CD4-positive, alpha-beta memory T cell (primary cell): ENCODE measurements around the gene CCDC34. TPM values are rescaled to one million over a fixed set of nuclear protein-coding genes. Genes with fewer than 3 reads are reported as not detected.

ENCODE experiments used
- CTCF ChIA-PET: fragments of 350-600 bp; sonication (Branson Sonifier 250); formaldehyde crosslinking; loops from one replicate; lab custom pipeline; 2021; ENCODE audit warnings: inconsistent platforms; ENCODE audit not compliant: partially characterized antibody; lab: Charles Lee
- POLR2A ChIA-PET: fragments of 350-600 bp; sonication (Branson Sonifier 250); formaldehyde crosslinking; loops from one replicate; lab custom pipeline; 2021; ENCODE audit not compliant: partially characterized antibody; lab: Charles Lee
- DNase-seq, 5 donors: peaks; one replicate each; pipeline versions ENCODE4 v3.0.0 to v3.0.0-alpha.2; 2020 to 2022; ENCODE audit warnings: mixed read lengths in 1 of 5
- H3K27ac ChIP-seq: one replicate; pipeline ENCODE4 v1.7.0; 2013; ENCODE audit warnings: low read depth, low read length
- H3K27me3 ChIP-seq: 2 replicates; pipeline ENCODE4 v1.7.0; 2013; ENCODE audit warnings: mild to moderate bottlenecking, low read length, moderate library complexity; ENCODE audit not compliant: insufficient read depth
- H3K36me3 ChIP-seq: 2 replicates; pipeline ENCODE4 v1.7.0; 2013; ENCODE audit warnings: mild to moderate bottlenecking, low read length, moderate library complexity; ENCODE audit not compliant: insufficient read depth
- H3K4me1 ChIP-seq: 2 replicates; pipeline ENCODE4 v1.7.0; 2013; ENCODE audit warnings: mild to moderate bottlenecking, low read length, moderate library complexity; ENCODE audit not compliant: insufficient read depth
- H3K4me3 ChIP-seq, 2 donors: one replicate each; pipeline ENCODE4 v1.7.0; 2013; ENCODE audit warnings: low read length in 2 of 2, mild to moderate bottlenecking in 1 of 2
- H3K9me3 ChIP-seq, 2 donors: one replicate each; pipeline ENCODE4 v1.7.0; 2013; ENCODE audit warnings: low read length in 2 of 2, control low read depth in 1 of 2; ENCODE audit not compliant: control insufficient read depth in 1 of 2
- H3K27ac Mint-ChIP-seq, 7 donors: one replicate each; pipeline ENCODE4 v1.8.0; 2020 to 2021; ENCODE audit warnings: mixed read lengths in 7 of 7, mild to moderate bottlenecking in 6 of 7, inconsistent platforms in 3 of 7, moderate library complexity in 3 of 7
- H3K27me3 Mint-ChIP-seq, 2 donors: one replicate each; pipeline ENCODE4 v1.8.0; 2020 to 2021; ENCODE audit warnings: mixed read lengths in 2 of 2
- H3K36me3 Mint-ChIP-seq, 2 donors: one replicate each; pipeline ENCODE4 v1.8.0; 2020 to 2021; ENCODE audit warnings: mixed read lengths in 2 of 2, inconsistent platforms in 1 of 2, mild to moderate bottlenecking in 1 of 2
- H3K4me1 Mint-ChIP-seq, 4 donors: one replicate each; pipeline ENCODE4 v1.8.0; 2020 to 2021; ENCODE audit warnings: mixed read lengths in 4 of 4, mild to moderate bottlenecking in 1 of 4
- H3K4me3 Mint-ChIP-seq, 8 donors: one replicate each; pipeline ENCODE4 v1.8.0; 2020 to 2021; ENCODE audit warnings: mixed read lengths in 8 of 8, mild to moderate bottlenecking in 7 of 8, moderate library complexity in 6 of 8, inconsistent platforms in 3 of 8
- H3K9me3 Mint-ChIP-seq, 8 donors: one replicate each; pipeline ENCODE4 v1.8.0; 2020 to 2021; ENCODE audit warnings: mixed read lengths in 8 of 8, mild to moderate bottlenecking in 5 of 8, inconsistent platforms in 3 of 8, moderate library complexity in 1 of 8
- intact Hi-C: fragments of 100-400 bp; cut with micrococcal nuclease; formaldehyde crosslinking; loops from one replicate; pipeline ENCODE4 v1.15.1; 2023
- polyA plus RNA-seq, 2 donors: library from polyadenylated mRNA; unstranded; fragments of 300-500 nt; fragmentation: Illumina TruSeq; gene quantifications; one replicate each; pipeline ENCODE4 v1.2.3, GENCODE V29; 2021
- total RNA-seq, 2 experiments: library from RNA; stranded (reverse); gene quantifications; one replicate each; pipeline ENCODE4 v1.2.3, GENCODE V29; 2021

The CCDC34 gene, protein sequence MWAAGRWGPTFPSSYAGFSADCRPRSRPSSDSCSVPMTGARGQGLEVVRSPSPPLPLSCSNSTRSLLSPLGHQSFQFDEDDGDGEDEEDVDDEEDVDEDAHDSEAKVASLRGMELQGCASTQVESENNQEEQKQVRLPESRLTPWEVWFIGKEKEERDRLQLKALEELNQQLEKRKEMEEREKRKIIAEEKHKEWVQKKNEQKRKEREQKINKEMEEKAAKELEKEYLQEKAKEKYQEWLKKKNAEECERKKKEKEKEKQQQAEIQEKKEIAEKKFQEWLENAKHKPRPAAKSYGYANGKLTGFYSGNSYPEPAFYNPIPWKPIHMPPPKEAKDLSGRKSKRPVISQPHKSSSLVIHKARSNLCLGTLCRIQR
- 1 to 10 TPM; 3.3 to 3.7 TPM for total RNA-seq
- polyA plus RNA-seq: 1 to 10 TPM in 1 of 2 donors, under 1 TPM in 1; 0.94 to 2.1 TPM

DNA sequence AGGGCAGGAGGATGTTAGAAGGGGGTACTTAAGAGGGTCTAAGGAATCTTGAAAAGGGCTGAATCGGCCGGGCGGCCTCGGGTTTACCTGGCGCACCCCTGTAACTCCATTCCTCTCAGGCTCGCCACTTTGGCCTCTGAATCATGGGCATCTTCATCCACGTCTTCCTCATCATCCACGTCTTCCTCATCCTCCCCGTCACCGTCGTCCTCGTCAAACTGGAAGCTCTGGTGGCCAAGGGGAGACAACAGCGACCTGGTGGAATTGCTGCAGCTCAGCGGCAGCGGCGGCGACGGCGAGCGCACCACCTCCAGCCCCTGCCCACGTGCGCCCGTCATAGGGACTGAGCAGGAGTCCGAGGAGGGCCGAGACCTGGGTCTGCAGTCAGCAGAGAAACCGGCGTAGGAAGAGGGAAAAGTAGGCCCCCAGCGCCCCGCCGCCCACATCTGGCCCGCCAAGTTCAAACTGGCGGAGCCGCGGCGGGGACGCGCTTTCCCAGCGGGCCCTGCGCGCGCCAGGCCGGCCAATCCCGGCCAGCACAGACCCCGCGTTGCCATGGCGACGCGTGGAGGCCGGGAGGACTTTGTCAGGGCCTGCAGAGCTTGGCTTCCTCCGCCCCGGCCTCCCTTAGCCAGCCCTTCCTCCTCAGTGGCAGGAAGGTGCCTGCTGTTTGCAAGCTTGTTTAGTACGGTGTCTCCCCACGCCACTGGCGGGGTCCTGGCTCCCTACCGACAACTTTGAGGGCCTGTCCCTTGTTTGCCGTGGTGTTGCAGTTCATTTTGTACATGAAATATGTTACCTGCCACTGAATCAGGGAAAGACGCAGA is at the start of gene CCDC34:
TSS of gene CCDC34 (minus strand) at position 467 of the 827 bp plus-strand sequence. CDS start at position 446, 21 bp downstream.
- ChIA-PET CTCF (interaction anchor here (0.9 to 1.5 kb wide), 2 partner anchors 11 to 123 kb away, joined by 3 to 4 read pairs; no protein-coding TSS in a partner anchor), POLR2A (interaction anchor here (0.9 to 1.8 kb wide), 3 partner anchors 11 to 144 kb away, joined by 3 to 5 read pairs (median 4); partner anchors contain the start of gene LIN7C)
- DNase-seq: peak; percentile 86 to 91 (median 89)
- no peaks in the 10 kb centered on the region for H3K9me3 Mint-ChIP-seq
- Histone ChIP-seq H3K4me1 (peaks cover 14% of the 10 kb centered on the region), H3K4me3 (peak within 1 kb of the TSS; percentile 54 to 84), H3K27me3 (no peaks in the 10 kb centered on the region), H3K36me3 (no peaks in the 10 kb centered on the region), H3K27ac (peak within 1 kb of the TSS; percentile 53), H3K9me3 (no peaks in the 10 kb centered on the region)
- H3K27ac Mint-ChIP-seq: peak within 1 kb of the TSS; percentile 72 to 94 (median 89)
- intact Hi-C loops: loop anchor here (1.0 to 2.0 kb wide), 3 partner anchors 108 to 746 kb away; partner anchors contain the start of genes KIF18A, LIN7C and METTL15
- peaks cover 22 to 28% (median 26%) of the 10 kb centered on the region in 4 donors for H3K4me1 Mint-ChIP-seq
- H3K27me3 Mint-ChIP-seq: no peaks in the 10 kb centered on the region
- peaks cover 0 to 2% of the 10 kb centered on the region in 2 donors for H3K36me3 Mint-ChIP-seq
- H3K4me3 Mint-ChIP-seq: peak within 1 kb of the TSS; percentile 91 to 95 (median 93)

DNA sequence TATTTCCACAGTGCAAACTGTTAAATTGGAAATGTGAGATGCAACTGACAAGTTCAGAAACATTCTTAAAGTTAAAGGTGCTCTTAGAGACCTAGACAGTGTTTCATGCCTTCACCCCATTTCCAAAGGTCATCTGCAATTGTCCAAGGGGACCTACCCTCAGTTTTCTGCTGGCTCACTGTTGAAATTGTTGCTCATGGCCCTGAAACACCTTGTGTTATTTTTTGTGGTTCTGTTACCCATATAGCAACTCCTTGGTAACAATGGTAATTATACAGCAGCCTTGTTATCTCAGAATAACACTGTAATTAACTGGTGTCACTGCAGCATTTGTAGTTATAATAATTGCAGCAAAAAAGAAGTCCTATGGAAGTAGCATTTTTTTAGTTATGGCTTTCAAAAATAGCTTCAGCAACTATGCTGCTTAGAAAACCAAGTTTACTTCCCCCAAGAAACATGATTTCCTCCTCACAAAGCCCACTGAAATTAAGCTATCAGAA is 49.2 kb upstream of the CCDC34 start:
- DNase-seq: no peak
- no peaks in the 10 kb centered on the region for H3K4me1 ChIP-seq
- ChIA-PET POLR2A (no interaction called here), CTCF (no interaction called here)
- Mint-ChIP-seq H3K36me3 (no peaks in the 10 kb centered on the region), H3K9me3 (peaks cover 0 to under 1% (median 0%) of the 10 kb centered on the region in 8 donors), H3K4me3 (no peak overlapping the region), H3K27ac (no peak overlapping the region), H3K4me1 (no peaks in the 10 kb centered on the region), H3K27me3 (peaks cover 4 to 7% of the 10 kb centered on the region in 2 donors)
- no peaks in the 10 kb centered on the region for H3K27me3 ChIP-seq
- intact Hi-C loops: no loop called here
- no peaks in the 10 kb centered on the region for H3K9me3 ChIP-seq
- H3K4me3 ChIP-seq: no peak overlapping the region
- H3K27ac ChIP-seq: no peak overlapping the region
- no peaks in the 10 kb centered on the region for H3K36me3 ChIP-seq

DNA sequence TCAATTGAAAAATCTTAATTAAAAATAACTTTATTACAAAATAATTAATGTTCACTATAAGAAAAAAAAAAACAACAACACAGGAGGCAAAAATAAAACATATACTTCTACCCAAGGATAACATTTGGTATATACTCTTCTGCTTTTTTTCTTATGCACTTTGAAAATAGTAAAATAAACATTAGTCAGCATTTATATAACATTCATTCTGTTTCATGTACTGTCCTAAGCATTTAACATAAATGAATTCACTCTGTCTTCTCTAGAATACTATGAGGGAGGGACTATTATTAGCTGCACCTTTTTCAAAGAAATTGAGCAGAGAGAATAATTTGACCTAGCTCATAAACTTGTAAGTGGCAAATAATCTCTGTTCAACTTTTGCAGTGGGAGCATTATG is 48.3 kb upstream of the CCDC34 start:
- Histone ChIP-seq H3K27me3 (no peaks in the 10 kb centered on the region), H3K9me3 (no peaks in the 10 kb centered on the region), H3K4me3 (no peak overlapping the region), H3K36me3 (no peaks in the 10 kb centered on the region), H3K27ac (no peak overlapping the region), H3K4me1 (no peaks in the 10 kb centered on the region)
- Mint-ChIP-seq H3K27ac (no peak overlapping the region), H3K9me3 (no peaks in the 10 kb centered on the region), H3K4me3 (no peak overlapping the region), H3K4me1 (no peaks in the 10 kb centered on the region), H3K27me3 (peaks cover 4 to 7% of the 10 kb centered on the region in 2 donors), H3K36me3 (no peaks in the 10 kb centered on the region)
- intact Hi-C loops: no loop called here
- no peak for DNase-seq
- CTCF ChIA-PET: no interaction called here
- POLR2A ChIA-PET: no interaction called here

DNA sequence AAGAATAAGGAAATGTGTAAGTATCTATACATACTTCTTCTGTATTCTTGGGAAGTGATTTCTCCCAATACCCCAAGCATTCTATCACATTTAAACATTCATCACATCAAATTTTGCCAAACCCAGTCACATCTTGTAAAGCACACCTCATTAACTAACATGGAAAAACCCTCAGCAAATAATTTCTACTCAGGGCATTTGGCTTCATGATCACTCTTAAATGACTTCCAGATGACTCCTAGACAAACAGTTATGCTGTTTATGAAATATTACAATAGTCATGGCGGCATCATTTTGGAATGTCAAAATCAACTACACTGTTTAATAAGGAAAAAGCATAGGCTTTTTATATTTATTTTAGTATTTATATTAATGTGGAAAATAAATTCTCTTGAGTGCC is 47.3 kb upstream of the CCDC34 start:
- H3K27ac Mint-ChIP-seq: no peak overlapping the region
- no peaks in the 10 kb centered on the region for H3K36me3 Mint-ChIP-seq
- Histone ChIP-seq H3K4me3 (no peak overlapping the region), H3K4me1 (no peaks in the 10 kb centered on the region), H3K27ac (no peak overlapping the region), H3K27me3 (no peaks in the 10 kb centered on the region), H3K9me3 (no peaks in the 10 kb centered on the region), H3K36me3 (no peaks in the 10 kb centered on the region)
- no peak for DNase-seq
- no peaks in the 10 kb centered on the region for H3K9me3 Mint-ChIP-seq
- POLR2A ChIA-PET: no interaction called here
- H3K27me3 Mint-ChIP-seq: peaks cover 4 to 6% of the 10 kb centered on the region in 2 donors
- CTCF ChIA-PET: no interaction called here
- intact Hi-C loops: no loop called here
- no peak overlapping the region for H3K4me3 Mint-ChIP-seq
- H3K4me1 Mint-ChIP-seq: no peaks in the 10 kb centered on the region

DNA sequence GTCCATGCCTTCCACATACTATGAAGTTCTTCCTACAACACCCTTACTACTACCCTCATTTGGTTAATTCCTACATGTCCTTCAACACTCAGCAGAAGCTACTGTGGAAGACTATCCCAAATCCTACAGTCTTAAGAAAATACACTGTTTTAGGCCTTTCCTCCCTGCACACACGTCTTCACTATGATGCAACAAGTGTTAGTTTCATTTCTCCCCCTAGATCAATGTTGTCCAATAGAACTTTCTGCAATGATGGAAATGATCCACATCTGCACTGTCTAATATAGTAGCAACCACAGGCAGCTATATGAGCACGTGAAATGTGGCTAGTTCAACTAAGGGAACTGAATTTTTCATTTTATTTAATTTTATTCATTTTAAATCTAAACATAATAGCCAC is 46.7 kb upstream of the CCDC34 start:
- intact Hi-C loops: no loop called here
- no peaks in the 10 kb centered on the region for H3K36me3 Mint-ChIP-seq

DNA sequence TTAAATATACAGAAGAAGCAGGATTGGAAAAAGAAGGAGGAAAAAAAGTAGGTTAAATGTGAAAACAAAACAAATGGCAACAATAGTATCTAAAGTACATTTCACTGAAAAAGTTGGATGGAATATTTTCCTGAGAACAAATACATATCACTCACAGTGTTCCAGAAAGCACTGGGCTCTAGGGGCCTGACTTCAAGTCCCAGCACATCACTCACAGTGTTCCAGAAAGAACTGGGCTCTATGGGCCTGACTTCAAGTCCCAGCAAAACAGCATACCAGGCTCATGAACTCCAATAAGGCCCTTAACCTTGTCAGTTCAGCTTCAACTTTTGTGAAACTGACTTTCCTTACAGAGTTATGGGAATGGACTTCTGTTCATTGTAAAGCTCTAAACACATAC is 46.0 kb upstream of the CCDC34 start:
- peaks cover 4% of the 10 kb centered on the region in 2 donors for H3K27me3 Mint-ChIP-seq
- no peaks in the 10 kb centered on the region for H3K9me3 ChIP-seq
- H3K27me3 ChIP-seq: no peaks in the 10 kb centered on the region
- CTCF ChIA-PET: no interaction called here
- H3K9me3 Mint-ChIP-seq: no peaks in the 10 kb centered on the region
- DNase-seq: no peak
- H3K4me1 Mint-ChIP-seq: no peaks in the 10 kb centered on the region
- H3K27ac ChIP-seq: no peak overlapping the region
- H3K36me3 ChIP-seq: no peaks in the 10 kb centered on the region
- POLR2A ChIA-PET: no interaction called here
- no peak overlapping the region for H3K4me3 Mint-ChIP-seq
- no peak overlapping the region for H3K4me3 ChIP-seq
- H3K4me1 ChIP-seq: no peaks in the 10 kb centered on the region
- intact Hi-C loops: no loop called here
- no peak overlapping the region for H3K27ac Mint-ChIP-seq
- no peaks in the 10 kb centered on the region for H3K36me3 Mint-ChIP-seq

More for the DNA sequence above, 46.7 kb upstream of the CCDC34 start:
- no peaks in the 10 kb centered on the region for H3K27me3 ChIP-seq
- no peak for DNase-seq
- no peak overlapping the region for H3K27ac Mint-ChIP-seq
- ChIA-PET POLR2A (no interaction called here), CTCF (no interaction called here)
- peaks cover 4% of the 10 kb centered on the region in 2 donors for H3K27me3 Mint-ChIP-seq
- H3K4me3 ChIP-seq: no peak overlapping the region
- H3K9me3 Mint-ChIP-seq: no peaks in the 10 kb centered on the region
- H3K4me1 ChIP-seq: no peaks in the 10 kb centered on the region
- no peaks in the 10 kb centered on the region for H3K36me3 ChIP-seq
- H3K27ac ChIP-seq: no peak overlapping the region
- H3K9me3 ChIP-seq: no peaks in the 10 kb centered on the region
- no peaks in the 10 kb centered on the region for H3K4me1 Mint-ChIP-seq
- H3K4me3 Mint-ChIP-seq: no peak overlapping the region

DNA sequence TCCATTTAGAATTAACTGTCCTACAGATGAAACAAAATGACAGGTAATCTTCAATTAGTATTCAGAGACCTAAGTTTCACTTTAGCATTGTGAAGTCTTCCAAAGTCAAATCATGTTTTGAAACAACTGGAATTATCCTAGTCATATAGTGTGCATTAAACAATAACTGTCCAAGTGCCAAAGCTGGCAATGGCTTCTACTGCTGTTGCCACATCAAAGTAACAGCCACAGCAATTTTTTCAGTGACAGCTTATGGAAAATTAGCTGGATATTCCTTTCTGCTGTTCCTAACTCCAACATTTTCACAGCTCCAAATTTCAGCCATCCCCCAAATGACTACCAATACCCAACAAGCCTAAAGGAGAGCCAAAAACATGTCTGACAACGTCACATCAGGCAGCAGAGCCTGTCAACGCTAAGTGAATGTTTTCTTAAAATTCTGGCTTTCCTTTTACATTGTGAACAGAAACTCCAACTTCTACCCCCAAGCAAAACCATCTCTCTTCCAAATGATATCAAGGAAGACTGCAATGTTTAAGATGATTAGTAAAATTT is 45.3 kb upstream of the CCDC34 start:
- H3K27me3 ChIP-seq: no peaks in the 10 kb centered on the region
- H3K9me3 Mint-ChIP-seq: no peaks in the 10 kb centered on the region
- H3K4me3 ChIP-seq: no peak overlapping the region
- H3K27ac Mint-ChIP-seq: no peak overlapping the region
- no peak for DNase-seq
- intact Hi-C loops: no loop called here
- POLR2A ChIA-PET: no interaction called here
- H3K27ac ChIP-seq: no peak overlapping the region
- CTCF ChIA-PET: no interaction called here
- no peak overlapping the region for H3K4me3 Mint-ChIP-seq
- no peaks in the 10 kb centered on the region for H3K4me1 ChIP-seq
- H3K27me3 Mint-ChIP-seq: peaks cover 4% of the 10 kb centered on the region in 2 donors
- H3K4me1 Mint-ChIP-seq: no peaks in the 10 kb centered on the region
- H3K9me3 ChIP-seq: no peaks in the 10 kb centered on the region
- H3K36me3 Mint-ChIP-seq: no peaks in the 10 kb centered on the region
- no peaks in the 10 kb centered on the region for H3K36me3 ChIP-seq
